ENCODE measurements around the gene TAS2R7. TPM values are rescaled to one million over a fixed set of nuclear protein-coding genes. Genes with fewer than 3 reads are reported as not detected.

TAS2R7 gene
- total RNA-seq (2022) (not detected in 2 replicates), Bru-seq, nascent RNA (percentile 22 among the genes with signal in this experiment), BruChase-seq, experiment 1, labeled RNA remaining after a 2-hour chase (percentile 46 among the genes with signal in this experiment), BruChase-seq, experiment 2, labeled RNA remaining after a 6-hour chase (percentile 34 among the genes with signal in this experiment)
- long read RNA-seq = 0 reads

- no peak within 1 kb of the TSS for H3K27ac Mint-ChIP-seq (ENCODE audit: unreplicated experiment)
These were observed at the start of gene TAS2R7 for GRCh38 chr12:10802587-10802986. TSS of gene TAS2R7 (minus strand) at chr12:10802627. CDS start at chr12:10802570, 57 bp downstream.

DNA sequence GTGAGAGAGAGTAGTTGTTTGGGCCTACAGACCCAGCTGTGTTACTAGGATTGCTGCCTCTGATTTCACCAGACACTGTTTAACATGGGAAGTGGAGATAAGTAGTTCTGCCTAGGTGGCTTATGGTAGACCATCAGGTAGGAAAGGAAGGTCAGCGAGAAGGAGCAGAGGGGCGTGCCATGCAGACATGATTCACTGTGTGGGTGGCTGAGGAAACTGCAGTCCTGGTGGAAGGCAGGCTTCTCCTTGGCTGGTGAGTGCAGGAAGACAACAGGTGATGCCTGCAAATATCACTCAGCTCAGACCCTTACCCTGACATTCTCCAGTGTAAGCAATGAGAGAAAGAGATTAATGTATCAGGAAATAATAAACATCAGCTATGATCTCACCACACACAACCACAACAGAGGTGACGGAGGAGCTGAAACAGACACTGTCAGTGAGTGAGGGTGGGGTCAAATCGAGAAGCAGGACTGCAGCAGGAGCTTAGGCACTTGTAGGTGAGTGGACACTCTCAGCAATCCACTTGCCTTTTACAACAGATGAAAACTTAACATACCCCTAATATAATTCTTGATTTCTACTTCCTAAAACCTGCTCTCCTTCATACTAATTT lies 48.9 kb upstream of the TAS2R7 start:
- Histone ChIP-seq H3K27me3 (replicated peaks; ENCODE audit: control insufficient read depth, insufficient read depth, low read length) (no peaks in the 10 kb centered on the region), H3K9me3 (peaks cover 12% of the 10 kb centered on the region), H3K4me1 (no peaks in the 10 kb centered on the region), H3K4me3 (ENCODE audit: low read depth, low read length) (no peak overlapping the region), H3K36me3 (ENCODE audit: control insufficient read depth, insufficient read depth, low read length) (0 out of 2 replicates have a peak, but pooled peaks cover 2% of the 10 kb centered on the region)
- POLR2A ChIA-PET = no interaction called here
- intact Hi-C loops (cut with micrococcal nuclease; ENCODE audit: unreplicated experiment) = no loop called here
- no peak for DNase-seq
- TF ChIP-seq, protein P1, sequence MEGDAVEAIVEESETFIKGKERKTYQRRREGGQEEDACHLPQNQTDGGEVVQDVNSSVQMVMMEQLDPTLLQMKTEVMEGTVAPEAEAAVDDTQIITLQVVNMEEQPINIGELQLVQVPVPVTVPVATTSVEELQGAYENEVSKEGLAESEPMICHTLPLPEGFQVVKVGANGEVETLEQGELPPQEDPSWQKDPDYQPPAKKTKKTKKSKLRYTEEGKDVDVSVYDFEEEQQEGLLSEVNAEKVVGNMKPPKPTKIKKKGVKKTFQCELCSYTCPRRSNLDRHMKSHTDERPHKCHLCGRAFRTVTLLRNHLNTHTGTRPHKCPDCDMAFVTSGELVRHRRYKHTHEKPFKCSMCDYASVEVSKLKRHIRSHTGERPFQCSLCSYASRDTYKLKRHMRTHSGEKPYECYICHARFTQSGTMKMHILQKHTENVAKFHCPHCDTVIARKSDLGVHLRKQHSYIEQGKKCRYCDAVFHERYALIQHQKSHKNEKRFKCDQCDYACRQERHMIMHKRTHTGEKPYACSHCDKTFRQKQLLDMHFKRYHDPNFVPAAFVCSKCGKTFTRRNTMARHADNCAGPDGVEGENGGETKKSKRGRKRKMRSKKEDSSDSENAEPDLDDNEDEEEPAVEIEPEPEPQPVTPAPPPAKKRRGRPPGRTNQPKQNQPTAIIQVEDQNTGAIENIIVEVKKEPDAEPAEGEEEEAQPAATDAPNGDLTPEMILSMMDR (IDR thresholded peaks at IDR 0.05; ENCODE audit: insufficient read depth in 1 of 2, low read depth in 1 of 2, low read length in 1 of 2, severe bottlenecking in 1 of 2, unreplicated experiment in 1 of 2) = no peak
- Mint-ChIP-seq H3K4me3 (ENCODE audit: unreplicated experiment) (no peak overlapping the region), H3K4me1 (ENCODE audit: low read depth, unreplicated experiment) (no peaks in the 10 kb centered on the region), H3K9me3 (ENCODE audit: unreplicated experiment) (peaks cover 8% of the 10 kb centered on the region), H3K36me3 (ENCODE audit: insufficient read depth, unreplicated experiment) (peaks cover 9% of the 10 kb centered on the region), H3K27ac (ENCODE audit: unreplicated experiment) (no peak overlapping the region), H3K27me3 (ENCODE audit: insufficient read depth, unreplicated experiment) (no peaks in the 10 kb centered on the region)
- CTCF ChIA-PET = no interaction called here
- no TSS peak for BruUV-seq (replicated peaks)

More at GRCh38 chr12:10802587-10802986, at the start of gene TAS2R7:
- Mint-ChIP-seq H3K9me3 (ENCODE audit: unreplicated experiment) (no peaks in the 10 kb centered on the region), H3K4me1 (ENCODE audit: low read depth, unreplicated experiment) (no peaks in the 10 kb centered on the region), H3K36me3 (ENCODE audit: insufficient read depth, unreplicated experiment) (no peaks in the 10 kb centered on the region), H3K4me3 (ENCODE audit: unreplicated experiment) (no peak within 1 kb of the TSS), H3K27me3 (ENCODE audit: insufficient read depth, unreplicated experiment) (peaks cover 24% of the 10 kb centered on the region)
- POLR2A ChIA-PET = no interaction called here
- no peaks in the 10 kb centered on the region for H3K36me3 ChIP-seq (ENCODE audit: control insufficient read depth, insufficient read depth, low read length)
- H3K4me3 ChIP-seq (ENCODE audit: low read depth, low read length) = no peak within 1 kb of the TSS
- CTCF ChIA-PET = interaction anchor here (1.6 kb wide), 1 partner anchor 397 kb away, joined by 4 read pairs; no protein-coding TSS in a partner anchor
- no peak for DNase-seq
- H3K9me3 ChIP-seq = no peaks in the 10 kb centered on the region; the same call in 1 of the 2 replicates
- BruUV-seq (replicated peaks) = no TSS peak
- H3K27me3 ChIP-seq (replicated peaks; ENCODE audit: control insufficient read depth, insufficient read depth, low read length) = peaks cover 2% of the 10 kb centered on the region; the same call in 1 of the 2 replicates
- TF ChIP-seq, protein P1 (IDR thresholded peaks at IDR 0.05; ENCODE audit: insufficient read depth in 1 of 2, low read depth in 1 of 2, low read length in 1 of 2, severe bottlenecking in 1 of 2, unreplicated experiment in 1 of 2) = no peak
- intact Hi-C loops (cut with micrococcal nuclease; ENCODE audit: unreplicated experiment) = no loop called here
- no peaks in the 10 kb centered on the region for H3K4me1 ChIP-seq

GRCh38 chr12:10849425-10849878 lies 47.0 kb upstream of the TAS2R7 start, which contains the start of gene PRR4:
TSS of gene PRR4 (minus strand) at chr12:10849475. CDS start at chr12:10849437, 38 bp downstream.
- Histone ChIP-seq H3K4me1 (0 out of 2 replicates have a peak, but pooled peaks cover 4% of the 10 kb centered on the region), H3K9me3 (no peaks in the 10 kb centered on the region), H3K36me3 (ENCODE audit: control insufficient read depth, insufficient read depth, low read length) (no peaks in the 10 kb centered on the region), H3K27me3 (replicated peaks; ENCODE audit: control insufficient read depth, insufficient read depth, low read length) (no peaks in the 10 kb centered on the region), H3K4me3 (ENCODE audit: low read depth, low read length) (no peak within 1 kb of the TSS)
- H3K27ac Mint-ChIP-seq (ENCODE audit: unreplicated experiment) = no peak within 1 kb of the TSS
- no peaks in the 10 kb centered on the region for H3K27me3 Mint-ChIP-seq (ENCODE audit: insufficient read depth, unreplicated experiment)
- H3K4me1 Mint-ChIP-seq (ENCODE audit: low read depth, unreplicated experiment) = no peaks in the 10 kb centered on the region
- intact Hi-C loops (cut with micrococcal nuclease; ENCODE audit: unreplicated experiment) = no loop called here
- TF ChIP-seq, protein P1 (IDR thresholded peaks at IDR 0.05; ENCODE audit: insufficient read depth in 1 of 2, low read depth in 1 of 2, low read length in 1 of 2, severe bottlenecking in 1 of 2, unreplicated experiment in 1 of 2) = no peak
- H3K36me3 Mint-ChIP-seq (ENCODE audit: insufficient read depth, unreplicated experiment) = no peaks in the 10 kb centered on the region
- H3K4me3 Mint-ChIP-seq (ENCODE audit: unreplicated experiment) = no peak within 1 kb of the TSS
- no TSS peak for BruUV-seq (replicated peaks)
- no peak for DNase-seq
- no peaks in the 10 kb centered on the region for H3K9me3 Mint-ChIP-seq (ENCODE audit: unreplicated experiment)
- ChIA-PET POLR2A (no interaction called here), CTCF (no interaction called here)

Measured in Caco-2 (cell line).